ENCODE measurements around the gene BPNT1.
"Not testable (repeated sequence)": the region's sequence is repeated elsewhere in the genome, so short reads cannot be mapped to it uniquely, and the experiment has no call there.

BPNT1 gene

DNA sequence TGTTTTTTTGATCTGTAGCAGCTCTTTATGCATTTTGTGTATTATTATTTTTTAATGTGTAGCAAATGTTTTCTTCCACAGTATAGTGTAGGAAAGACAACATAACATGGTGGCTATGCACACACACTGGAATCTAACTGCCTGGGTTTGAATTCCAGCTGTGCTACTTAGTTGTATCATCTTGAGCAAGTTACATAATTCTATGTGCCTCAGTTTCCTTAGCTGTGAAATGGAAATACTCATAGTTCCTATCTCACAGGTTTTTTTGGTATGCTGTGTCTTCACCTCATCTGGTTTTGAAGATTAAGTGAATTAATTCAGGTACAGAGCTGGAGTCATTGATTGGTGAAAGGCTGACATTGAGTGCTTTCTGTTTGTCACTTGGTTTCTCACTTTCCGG lies 3.1 kb upstream of the BPNT1 start:
- Histone ChIP-seq H3K9ac (ENCODE audit: low read length) (no peak overlapping the region), H3K4me3 (ENCODE audit: insufficient read depth, low read length, poor library complexity, severe bottlenecking) (no peak overlapping the region), H3F3A (ENCODE audit: insufficient read depth) (peaks cover 21% of the 10 kb centered on the region), H3K4me2 (ENCODE audit: low read depth, low read length, poor library complexity, severe bottlenecking) (no peak overlapping the region), H3K27me3 (ENCODE audit: low read length) (no peaks in the 10 kb centered on the region), H4K20me1 (ENCODE audit: low read depth, low read length) (no peaks in the 10 kb centered on the region), H3K9me2 (replicated peaks; ENCODE audit: insufficient read depth, low read length) (no peaks in the 10 kb centered on the region), H3K27ac (ENCODE audit: low read depth, low read length) (no peak overlapping the region), H3K9me3 (ENCODE audit: insufficient read depth, low read length) (no peaks in the 10 kb centered on the region), H3K36me3 (ENCODE audit: low read length) (no peaks in the 10 kb centered on the region; the same call in 1 of the 2 replicates), H2AFZ (ENCODE audit: low read depth, low read length, severe bottlenecking) (no peak overlapping the region), H3K79me2 (ENCODE audit: insufficient read depth, low read length) (peaks cover 35% of the 10 kb centered on the region)
- no peak for TF ChIP-seq EZH2phosphoT487 (conservative IDR thresholded peaks at IDR 0.05; ENCODE audit: low read length)
- TF ChIP-seq, protein P1, sequence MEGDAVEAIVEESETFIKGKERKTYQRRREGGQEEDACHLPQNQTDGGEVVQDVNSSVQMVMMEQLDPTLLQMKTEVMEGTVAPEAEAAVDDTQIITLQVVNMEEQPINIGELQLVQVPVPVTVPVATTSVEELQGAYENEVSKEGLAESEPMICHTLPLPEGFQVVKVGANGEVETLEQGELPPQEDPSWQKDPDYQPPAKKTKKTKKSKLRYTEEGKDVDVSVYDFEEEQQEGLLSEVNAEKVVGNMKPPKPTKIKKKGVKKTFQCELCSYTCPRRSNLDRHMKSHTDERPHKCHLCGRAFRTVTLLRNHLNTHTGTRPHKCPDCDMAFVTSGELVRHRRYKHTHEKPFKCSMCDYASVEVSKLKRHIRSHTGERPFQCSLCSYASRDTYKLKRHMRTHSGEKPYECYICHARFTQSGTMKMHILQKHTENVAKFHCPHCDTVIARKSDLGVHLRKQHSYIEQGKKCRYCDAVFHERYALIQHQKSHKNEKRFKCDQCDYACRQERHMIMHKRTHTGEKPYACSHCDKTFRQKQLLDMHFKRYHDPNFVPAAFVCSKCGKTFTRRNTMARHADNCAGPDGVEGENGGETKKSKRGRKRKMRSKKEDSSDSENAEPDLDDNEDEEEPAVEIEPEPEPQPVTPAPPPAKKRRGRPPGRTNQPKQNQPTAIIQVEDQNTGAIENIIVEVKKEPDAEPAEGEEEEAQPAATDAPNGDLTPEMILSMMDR (IDR thresholded peaks at IDR 0.05; ENCODE audit: insufficient read depth, low read length, poor library complexity, severe bottlenecking): no peak

DNA sequence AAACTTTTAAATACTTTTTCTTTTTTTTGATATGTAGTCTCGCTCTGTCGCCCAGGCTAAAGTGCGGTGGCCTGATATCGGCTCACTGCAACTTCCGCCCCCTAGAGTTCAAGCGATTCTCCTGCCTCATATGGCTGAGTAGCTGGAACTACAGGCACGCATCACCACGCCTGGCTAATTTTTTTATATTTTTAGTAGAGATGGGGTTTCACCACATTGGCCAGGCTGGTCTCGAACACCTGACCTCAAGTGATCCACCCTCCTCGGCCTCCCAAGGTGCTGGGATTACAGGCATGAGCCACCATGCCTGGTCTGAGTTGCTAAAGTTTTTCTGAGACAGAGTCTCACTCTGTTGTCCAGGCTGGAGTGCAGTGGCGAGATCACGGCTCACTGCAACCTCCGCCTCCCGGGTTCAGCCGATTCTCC lies 3.3 kb downstream of the BPNT1 start:
- not testable (repeated sequence) for H2AFZ ChIP-seq (ENCODE audit: low read depth, low read length, severe bottlenecking); H3K27me3 ChIP-seq (ENCODE audit: low read length); H3K9me3 ChIP-seq (ENCODE audit: insufficient read depth, low read length); H4K20me1 ChIP-seq (ENCODE audit: low read depth, low read length); H3K9me2 ChIP-seq (replicated peaks; ENCODE audit: insufficient read depth, low read length)
- Histone ChIP-seq H3K9ac (ENCODE audit: low read length) (peak overlapping the region; percentile 40), H3F3A (ENCODE audit: insufficient read depth) (peaks cover 43% of the 10 kb centered on the region), H3K4me2 (ENCODE audit: low read depth, low read length, poor library complexity, severe bottlenecking) (peak overlapping the region; percentile 90), H3K79me2 (ENCODE audit: insufficient read depth, low read length) (peaks cover 77% of the 10 kb centered on the region), H3K4me3 (ENCODE audit: insufficient read depth, low read length, poor library complexity, severe bottlenecking) (peak overlapping the region; percentile 50), H3K27ac (ENCODE audit: low read depth, low read length) (peak overlapping the region; percentile 88), H3K36me3 (ENCODE audit: low read length) (peaks cover 15% of the 10 kb centered on the region; the same call in 1 of the 2 replicates)
- TF ChIP-seq, protein P1 (IDR thresholded peaks at IDR 0.05; ENCODE audit: insufficient read depth, low read length, poor library complexity, severe bottlenecking): peak; percentile 39

DNA sequence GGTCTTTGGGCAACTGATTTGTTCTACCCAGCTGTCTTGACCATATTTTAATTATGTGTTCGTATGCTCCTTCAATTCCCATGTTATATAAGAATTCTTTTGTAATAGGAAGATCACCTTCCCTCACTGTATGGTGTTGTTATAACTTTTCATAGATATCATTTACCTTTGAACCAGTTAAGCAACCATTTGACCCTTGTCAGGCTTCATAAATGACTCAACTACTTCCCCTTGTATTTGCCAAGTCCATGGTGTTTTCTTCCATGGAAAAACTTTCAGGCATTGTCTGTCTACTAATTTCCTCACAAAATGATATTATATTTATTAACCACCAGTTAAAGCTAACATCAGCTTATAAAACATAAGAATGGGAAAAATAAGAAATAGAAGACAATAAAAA lies 5.1 kb downstream of the BPNT1 start:
- Histone ChIP-seq H3K4me2 (ENCODE audit: low read depth, low read length, poor library complexity, severe bottlenecking) (peak overlapping the region; percentile 15), H4K20me1 (ENCODE audit: low read depth, low read length) (0 out of 2 replicates have a peak, but pooled peaks cover 8% of the 10 kb centered on the region), H3K9me3 (ENCODE audit: insufficient read depth, low read length) (no peaks in the 10 kb centered on the region), H3K79me2 (ENCODE audit: insufficient read depth, low read length) (peaks cover 94% of the 10 kb centered on the region), H3K36me3 (ENCODE audit: low read length) (peaks cover 22% of the 10 kb centered on the region; the same call in 1 of the 2 replicates), H3F3A (ENCODE audit: insufficient read depth) (peaks cover 37% of the 10 kb centered on the region), H3K27me3 (ENCODE audit: low read length) (no peaks in the 10 kb centered on the region), H3K27ac (ENCODE audit: low read depth, low read length) (peak overlapping the region; percentile 88; the same call in 1 of the 2 replicates), H3K9ac (ENCODE audit: low read length) (no peak overlapping the region), H2AFZ (ENCODE audit: low read depth, low read length, severe bottlenecking) (no peak overlapping the region), H3K9me2 (replicated peaks; ENCODE audit: insufficient read depth, low read length) (no peaks in the 10 kb centered on the region), H3K4me3 (ENCODE audit: insufficient read depth, low read length, poor library complexity, severe bottlenecking) (no peak overlapping the region)
- no peak for TF ChIP-seq EZH2phosphoT487 (conservative IDR thresholded peaks at IDR 0.05; ENCODE audit: low read length)
- TF ChIP-seq, protein P1 (IDR thresholded peaks at IDR 0.05; ENCODE audit: insufficient read depth, low read length, poor library complexity, severe bottlenecking): no peak

Data from SU-DHL-6 (cell line).